ENCODE data around the gene MED31.
"Not testable (repeated sequence)": the region's sequence is repeated elsewhere in the genome, so short reads cannot be mapped to it uniquely, and the experiment has no call there.

The MED31 gene

DNA sequence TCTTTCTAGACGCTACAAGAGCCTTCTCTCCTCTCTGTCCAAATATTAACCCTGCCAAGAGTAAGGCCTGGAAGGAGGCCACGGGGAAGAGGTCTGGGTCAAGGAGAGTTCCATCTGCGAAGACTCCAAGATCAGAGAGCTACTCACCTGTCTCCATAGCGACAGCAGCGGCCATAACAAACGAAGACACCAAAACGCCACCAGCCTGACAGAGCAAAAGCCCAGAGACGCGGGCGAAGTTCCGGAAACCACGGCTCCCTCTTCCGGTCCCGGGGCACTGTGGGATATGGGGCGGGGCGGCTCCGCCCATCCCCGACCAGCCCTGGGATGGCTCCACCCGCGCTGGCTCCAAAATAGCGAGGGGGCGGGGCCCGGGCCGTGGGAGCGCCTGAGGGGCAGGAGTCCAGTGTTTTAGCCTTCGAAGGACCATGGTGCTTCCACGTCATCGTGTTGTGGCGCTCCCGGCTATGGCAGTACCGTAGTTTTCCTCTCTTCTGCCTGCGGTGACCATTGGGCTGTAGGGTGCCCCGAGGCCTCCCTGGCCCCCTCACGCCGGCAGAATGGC lies at the start of gene MED31, which contains the start of gene C17orf100:
Gene MED31 (minus strand): TSS at position 252 of the 565 bp plus-strand sequence. CDS start 77 bp downstream, at position 175.
Gene C17orf100 (plus strand): TSS at position 409 of the 565 bp plus-strand sequence. CDS start 152 bp downstream, at position 561.
- DNase-seq: peak; percentile 92

DNA sequence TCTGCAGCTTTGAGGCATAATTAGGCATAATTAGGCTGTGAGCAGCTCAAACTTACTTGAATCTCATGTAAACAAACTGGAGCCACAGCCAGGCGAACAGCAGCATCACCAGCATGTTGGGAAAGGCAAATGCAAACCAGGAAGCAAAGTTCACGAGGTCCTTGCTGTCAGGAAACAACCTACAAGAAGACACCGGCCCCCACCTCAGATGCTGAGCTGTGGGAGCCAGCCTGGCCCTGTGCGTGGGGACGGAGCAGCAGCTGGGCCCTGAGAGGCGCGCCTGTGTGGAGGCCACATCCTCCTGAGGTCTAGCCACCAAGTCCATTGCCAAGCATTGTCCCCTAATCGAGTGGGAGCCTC lies 49.5 kb upstream of the MED31 start:
- DNase-seq: no peak

DNA sequence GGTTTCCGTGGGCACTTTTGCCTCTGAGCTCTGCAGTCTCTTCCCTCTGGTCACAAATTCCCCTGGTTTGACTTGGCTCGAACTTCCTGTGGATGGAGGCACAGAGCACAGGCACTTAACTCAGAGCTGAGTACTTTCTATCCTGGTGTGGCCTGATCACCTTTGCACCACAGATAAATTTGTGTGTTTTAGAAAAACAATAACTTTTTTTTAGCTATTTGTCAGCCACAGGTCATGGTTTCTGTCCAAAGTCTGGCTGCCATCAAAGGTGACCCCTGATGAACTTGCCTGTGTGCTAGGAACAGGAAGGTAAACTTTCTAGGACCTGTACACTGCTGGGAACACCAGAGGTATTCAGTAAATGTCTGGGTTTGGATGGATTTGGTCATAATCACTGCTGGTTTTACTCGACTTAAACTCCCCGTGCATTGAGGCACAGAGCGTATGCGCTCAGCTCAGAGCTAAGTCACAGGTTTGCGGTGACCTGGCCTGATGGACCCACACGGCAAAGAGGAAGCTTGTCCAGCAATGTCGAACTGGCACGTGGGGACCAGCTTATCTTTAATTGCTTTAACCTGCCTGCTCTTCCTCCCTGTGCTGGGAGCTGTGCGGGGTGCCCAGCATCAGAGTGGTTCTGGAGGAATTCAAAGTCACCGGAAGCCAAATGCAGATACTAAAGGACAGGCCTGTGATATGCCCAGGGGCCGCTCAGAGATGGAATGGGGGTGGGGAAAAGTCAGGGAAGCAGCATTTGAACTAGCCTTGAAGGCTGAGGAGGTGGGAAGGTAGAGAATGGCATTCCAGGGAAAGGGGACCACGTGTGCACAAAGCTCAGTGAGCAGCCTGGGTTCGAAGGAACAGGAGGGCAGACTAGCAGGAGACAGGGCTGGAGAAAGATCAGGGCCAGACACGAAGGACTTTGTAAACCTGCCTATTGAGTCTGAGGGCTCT lies 48.9 kb upstream of the MED31 start:
- DNase-seq: no peak

DNA sequence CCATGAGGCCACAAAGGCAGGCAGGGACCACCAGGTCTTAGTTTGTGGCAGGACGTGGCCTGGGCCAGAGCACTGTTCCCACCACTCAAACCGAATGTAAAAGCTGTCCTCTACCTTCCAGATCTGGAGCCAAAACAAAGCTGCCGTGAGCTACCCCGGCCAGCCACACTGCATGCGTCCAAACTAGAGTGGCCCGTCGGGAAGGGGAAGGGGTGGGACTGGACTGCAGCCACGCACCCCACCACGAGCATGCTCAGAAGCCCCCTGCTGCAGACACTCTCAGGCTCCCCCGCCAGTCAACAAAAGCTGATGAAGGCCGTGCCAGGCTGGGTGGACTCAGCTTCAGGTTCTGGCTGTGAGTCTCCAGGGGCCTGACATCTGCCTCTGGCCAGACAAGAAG lies 46.6 kb upstream of the MED31 start:
- no peak for DNase-seq

DNA sequence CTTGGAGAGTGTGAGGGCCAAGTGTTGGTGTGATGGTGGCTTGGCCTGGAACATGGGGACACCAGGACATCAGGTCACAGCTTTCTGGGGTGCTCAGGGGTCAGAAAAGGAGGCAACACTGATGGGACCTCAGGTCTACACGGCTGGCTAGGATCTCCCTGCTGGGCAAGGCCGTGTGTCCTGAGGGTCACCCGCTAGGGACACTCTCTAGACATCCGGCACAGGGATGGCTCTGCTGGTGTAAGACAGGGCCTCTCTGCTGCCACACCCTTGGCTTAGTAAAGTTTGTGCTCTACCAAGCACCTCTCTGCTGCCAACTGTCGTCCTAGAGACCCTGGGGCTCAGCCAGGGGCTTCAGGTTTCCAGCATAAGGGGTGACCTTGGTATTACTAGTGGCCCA lies 45.5 kb upstream of the MED31 start:
- peak; percentile 2 for DNase-seq

DNA sequence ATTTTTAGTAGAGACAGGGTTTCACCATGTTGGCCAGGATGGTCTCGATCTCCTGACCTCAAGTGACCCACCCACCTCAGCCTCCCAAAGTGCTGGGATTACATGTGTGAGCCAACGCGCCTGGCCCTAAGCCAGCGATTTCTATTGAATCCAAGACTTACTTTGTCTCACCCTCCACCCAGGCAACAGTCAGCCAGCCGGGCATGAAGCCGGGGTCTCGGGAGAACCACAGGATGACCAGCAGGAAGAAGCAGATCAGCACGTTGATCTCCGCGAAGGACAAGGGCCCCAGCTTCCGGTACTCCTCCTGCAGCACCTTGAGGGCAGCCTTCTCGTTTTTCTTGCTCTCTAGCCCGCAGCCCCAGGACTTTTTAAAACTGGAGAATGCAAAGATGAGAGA lies 44.2 kb upstream of the MED31 start:
- peak; percentile 3 for DNase-seq

DNA sequence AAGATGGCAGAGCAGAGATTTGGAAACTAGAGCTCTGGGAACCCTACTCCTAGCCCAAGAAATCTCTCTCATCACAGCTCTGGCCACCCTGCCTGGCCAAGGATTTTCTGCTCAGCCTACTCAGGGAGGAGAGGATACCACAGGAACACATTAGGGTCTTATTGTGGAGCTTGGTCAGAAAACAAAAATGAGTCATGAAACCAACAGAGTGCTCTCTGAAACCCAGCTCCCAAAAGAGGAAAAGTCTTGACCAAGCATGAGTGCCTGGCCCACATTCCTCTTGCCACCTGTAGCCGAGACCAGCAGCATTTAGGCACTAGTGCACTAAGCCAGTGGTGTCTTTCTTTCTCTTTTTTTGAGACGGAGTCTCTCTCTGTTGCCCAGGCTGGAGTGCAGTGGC lies 43.6 kb upstream of the MED31 start:
- no peak for DNase-seq

DNA sequence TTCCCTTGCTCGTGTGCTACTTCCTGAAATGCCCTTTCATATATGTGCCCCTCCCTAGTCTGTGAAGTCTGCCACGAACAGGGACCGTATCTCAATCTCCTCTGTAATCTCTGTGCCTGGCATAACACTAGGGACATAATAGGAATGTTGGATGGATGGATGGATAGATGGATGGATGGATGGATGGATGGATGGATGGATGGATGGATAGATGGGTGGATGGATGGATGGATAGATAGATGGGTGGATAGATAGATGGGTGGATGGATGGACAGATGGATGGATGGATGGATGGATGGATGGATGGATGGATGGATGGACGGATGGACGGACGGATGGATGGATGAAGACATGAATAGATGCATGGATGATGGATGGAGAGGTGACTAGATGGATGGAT lies 40.6 kb upstream of the MED31 start:
- DNase-seq: not testable (repeated sequence)

DNA sequence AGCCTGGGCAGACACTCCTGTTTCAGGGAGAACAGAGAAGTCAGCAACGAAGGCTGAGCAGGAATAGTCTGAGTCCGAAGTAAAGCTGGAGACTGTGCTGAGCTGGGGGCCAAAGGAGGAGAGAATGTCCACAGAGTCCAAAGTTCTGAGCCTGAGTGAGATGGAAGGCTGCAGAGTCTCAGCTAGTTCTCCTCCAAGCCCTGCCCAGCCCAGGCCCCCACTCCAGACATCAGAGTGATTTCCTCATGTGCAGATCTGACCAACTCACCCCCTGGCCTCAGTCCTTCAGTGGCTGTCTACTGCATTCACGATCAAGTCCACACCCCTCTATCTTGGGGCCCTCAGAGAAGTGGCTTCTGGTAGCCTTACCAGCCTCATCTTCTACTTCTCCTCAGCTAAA lies 40.1 kb upstream of the MED31 start:
- no peak for DNase-seq

DNA sequence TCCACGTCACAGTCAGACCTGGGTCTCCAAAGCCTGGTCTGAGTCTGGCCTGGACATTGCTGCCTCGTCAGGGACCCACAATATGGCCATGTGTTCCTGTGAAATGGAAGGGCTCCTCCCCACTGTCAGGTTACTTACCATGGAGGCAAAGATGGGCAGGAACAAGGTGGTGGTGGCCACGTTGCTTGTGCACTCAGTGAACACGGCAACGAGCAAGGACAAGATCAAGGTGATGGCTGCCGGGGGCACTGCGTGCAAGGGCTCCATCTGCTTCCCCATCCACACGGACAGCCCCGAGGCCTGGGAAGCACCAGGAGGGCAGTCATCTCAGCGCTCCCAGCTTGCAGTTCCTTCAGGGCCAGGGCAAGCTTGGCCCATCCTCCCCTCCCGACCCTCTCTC lies 39.2 kb upstream of the MED31 start:
- no peak for DNase-seq

DNA sequence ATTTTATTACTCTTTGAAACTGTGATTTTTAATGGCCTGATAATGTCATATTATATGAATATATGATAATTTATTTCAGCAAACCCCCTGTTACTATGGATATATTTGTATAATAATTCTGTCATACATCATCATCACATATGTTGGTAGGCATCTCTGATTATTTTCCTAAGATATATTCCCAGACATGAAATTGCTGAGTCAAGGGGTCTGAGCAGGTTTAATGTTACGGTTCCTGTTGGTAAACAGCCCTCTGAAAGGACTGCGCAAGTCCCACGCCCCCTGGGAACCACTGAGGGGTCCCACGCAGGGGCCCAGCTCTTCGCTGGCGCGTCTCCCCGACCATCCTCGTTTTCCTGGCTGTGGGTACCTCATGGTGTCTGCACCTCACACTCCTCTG lies 37.5 kb upstream of the MED31 start:
- no peak for DNase-seq

DNA sequence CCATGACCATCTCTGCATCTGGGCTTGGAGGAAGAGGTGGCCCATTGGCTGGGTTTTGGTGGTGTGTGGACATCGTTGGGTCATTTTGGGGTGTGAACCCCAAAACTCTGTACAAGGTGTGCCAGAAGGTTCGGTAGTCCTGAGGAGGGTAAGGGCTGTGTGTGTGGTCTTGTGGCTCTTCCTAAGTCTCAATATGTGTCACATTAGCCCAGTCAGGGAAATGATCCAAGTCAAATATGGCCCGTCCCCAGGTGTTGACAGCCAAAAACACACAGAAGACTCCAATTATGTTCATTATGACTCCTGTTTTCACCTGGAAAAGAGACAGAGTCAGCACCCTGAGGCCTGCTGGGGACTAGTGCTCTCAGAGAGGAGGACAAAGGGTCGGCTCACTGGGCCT lies 34.6 kb upstream of the MED31 start:
- DNase-seq: no peak

DNA sequence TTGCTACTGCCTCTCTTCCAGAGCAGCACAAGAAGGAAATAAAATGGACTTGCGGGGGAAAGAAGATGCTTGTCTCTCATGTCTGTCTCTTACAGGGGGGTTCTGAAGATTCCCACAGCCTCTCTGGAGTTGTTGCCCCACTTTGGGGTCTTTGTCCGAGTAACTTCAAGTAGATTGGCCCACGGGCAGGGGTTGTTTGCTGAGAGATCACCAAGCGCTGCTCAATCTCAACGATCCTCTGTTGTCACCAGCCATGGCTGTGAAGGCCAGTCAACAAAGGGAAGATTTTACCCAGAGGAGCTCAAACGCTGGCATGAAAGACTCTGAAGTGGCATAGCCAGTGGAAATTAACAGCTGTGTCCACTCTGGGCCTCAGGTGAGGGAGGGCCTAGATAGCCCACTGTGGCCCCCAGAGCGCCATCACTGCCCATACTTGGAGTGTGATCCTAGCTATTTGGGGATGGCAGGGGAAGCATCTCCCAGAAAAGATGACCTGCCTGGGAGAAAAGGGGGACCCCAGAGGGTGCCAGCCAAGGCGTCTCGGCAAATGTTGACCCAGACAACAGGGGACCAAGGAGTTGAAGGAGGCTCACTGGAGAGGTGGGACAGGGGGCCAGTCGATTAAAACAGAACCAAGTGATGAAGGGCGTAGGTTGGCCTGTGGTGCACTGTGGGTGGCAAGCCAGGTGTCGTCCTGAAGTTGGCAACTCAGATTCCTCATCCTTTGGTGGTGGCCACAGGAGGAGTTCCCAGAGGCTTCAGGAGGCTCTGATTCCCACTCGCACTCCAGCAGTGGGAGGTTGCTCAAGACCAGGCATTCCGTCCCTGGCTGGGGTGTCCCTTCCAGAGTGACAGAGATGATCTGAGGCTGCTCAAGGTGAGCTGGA lies 33.7 kb upstream of the MED31 start:
- DNase-seq: no peak

DNA sequence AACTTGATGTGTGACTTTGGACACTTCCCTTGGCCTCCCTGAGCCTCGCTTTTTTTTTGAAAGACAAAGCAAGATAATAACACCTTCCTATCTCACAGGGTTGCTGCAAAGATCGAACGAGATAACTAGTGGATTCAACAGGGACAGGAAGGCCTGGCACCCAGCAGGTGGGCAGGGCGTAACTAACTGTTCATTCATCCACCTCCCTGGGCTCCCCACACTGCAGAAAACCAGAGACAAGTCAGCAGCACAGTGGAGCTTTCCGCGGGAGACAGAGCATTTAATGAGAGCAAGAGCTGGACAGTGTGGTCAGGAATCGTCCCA lies 33.0 kb upstream of the MED31 start:
- no peak for DNase-seq

DNA sequence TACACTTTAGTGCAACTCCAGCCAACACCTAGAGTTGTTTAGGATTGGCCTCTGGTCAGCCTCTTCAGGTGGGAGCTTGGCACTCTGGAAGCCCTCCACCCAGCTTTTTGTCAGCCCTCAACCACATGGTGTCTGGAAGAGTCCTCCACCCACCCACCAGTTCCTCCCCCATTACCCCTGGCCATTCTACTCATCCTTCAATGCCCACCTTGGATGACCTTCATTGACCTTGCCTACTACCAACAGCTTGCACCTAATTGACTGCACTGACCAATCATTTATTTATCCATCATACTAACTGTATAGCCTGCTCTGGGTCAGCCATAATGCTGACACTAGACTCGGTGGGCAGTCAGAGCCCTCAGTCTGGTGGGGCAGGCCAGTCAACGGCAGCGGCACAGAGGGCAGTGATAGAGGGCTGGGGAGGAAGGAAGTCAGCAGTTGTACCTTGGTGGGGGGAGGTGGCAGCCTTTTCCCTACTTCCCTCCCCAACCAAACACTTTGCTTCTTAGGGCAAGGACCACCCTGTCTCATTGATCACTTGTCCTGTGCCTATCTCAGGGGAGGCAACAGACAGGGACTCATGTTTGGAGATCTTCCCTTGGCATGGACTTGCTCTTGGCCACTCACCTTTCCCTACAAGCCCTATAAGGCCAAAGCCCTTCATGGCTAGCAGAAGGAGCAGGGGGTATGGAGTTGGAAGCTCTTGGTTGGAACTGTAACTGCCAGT lies 32.5 kb upstream of the MED31 start:
- no peak for DNase-seq

DNA sequence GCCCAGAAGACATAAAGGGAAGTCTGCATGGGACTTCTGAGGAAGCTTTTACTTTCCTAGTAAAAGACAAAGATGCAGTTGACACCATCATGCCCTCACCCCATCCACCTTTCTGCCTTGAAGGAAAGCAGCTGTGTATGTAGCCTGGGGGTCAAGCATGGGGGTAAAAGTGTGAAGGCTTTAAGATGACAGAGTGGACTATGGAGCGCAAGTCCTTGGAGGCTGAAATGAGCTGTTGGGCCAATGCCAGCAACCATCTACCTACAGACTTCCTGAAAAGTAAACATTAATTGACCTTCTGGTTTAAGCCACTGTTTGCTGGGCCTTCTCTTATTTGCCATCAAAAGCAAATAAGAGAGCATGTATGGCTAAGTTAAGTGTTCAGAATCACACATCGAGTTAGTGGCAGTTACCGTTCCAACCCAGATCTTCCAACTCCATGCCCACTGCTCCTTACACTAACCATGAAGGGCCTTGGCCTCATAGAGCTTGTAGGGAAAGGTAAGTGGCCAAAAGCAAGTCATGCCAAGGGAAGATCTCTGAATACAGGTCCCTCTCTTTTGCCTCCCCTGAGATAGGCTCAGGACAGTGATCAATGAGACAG lies 31.8 kb upstream of the MED31 start:
- DNase-seq: no peak

DNA sequence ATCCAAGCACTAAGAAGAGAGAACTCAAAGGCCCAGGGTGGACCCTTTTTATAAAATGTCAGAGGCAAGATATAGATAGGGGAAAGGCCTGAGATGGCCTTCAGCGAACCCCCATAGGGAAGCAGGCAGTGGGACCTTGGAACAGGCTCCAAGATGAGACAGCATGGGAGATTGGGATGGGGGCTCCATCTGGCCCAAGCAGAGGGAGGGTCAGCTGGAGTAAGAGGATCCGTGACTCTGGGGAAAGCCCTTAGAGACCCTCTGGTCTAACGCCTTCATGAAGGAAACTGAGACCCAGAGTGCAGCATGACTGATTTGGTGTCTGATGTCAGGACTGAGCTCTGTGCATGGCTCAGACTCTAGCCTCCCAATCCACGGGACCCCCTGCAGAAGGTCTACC lies 30.9 kb upstream of the MED31 start:
- DNase-seq: no peak

DNA sequence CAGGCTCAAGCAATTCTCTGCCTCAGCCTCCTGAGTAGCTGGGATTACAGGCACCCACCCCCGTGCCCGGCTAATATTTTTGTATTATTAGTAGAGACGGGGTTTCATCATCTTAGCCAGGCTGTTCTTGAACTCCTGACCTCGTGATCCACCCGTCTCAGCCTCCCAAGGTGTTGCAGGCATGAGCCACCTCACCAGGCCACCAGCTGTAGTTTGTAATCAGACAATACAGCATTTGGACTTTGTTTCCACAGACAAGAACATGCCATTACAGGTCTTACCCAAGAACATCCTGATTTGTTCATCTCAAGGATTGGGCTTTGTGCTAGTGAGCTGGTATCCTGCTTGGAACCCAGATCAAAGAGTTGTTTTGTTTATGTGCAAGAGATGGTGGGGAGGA lies 30.3 kb upstream of the MED31 start:
- no peak for DNase-seq

DNA sequence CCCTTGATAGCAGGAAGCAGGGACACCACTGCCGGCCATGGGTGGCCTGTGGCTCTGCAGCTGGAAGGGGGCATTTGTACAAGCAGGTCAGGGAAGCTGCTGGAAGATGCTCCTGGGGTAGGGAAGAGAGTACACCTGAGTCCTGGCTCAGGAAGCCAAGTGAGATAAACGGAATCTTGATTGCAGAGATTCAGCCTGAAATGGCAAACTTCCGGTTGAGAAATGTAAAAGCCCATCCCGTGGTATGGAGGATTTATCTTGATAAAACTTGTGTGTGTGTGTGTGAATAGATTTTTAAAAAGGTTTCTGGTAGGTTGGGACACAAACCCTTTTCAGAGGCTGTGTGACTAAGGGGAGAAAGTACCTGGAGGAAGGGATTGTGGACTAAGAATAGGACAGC lies 29.8 kb upstream of the MED31 start:
- DNase-seq: no peak

DNA sequence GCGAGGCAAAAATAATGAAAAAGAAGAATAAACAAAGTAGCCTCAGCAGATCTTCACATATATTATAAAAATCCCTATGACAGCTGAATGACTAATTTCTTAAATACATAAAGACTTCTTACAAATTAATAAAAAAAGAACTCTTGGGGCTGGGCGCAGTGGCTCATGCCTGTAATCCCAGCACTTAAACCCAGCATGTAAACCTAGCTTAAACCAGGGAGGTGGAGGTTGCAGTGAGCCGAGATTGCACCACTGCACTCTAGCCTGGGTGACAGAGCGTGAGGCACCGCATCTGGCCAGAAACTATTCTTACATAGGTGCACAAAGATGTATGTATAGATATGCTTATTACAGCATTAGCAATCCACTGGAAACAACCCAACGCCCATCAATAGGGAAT lies 27.8 kb upstream of the MED31 start:
- DNase-seq: no peak

DNA sequence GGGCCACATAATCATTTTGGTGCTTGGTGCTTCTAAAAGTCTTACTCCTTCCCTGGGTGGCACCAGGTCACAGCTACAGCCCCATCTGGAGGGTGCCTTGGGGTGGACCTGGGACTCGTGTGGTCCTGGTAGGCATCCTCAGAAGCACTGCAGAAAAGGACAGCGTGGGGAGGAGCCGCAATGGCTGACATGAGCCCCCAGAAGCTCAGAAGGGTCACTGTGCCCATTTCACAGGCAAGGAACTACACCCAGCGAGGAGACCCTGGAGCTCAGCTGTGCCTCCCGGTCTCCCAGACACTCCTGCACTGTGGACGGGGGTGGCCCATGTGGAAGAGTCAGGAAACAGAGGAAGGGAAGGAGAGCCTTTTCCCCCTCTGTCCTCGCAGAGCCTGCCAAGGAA lies 26.5 kb upstream of the MED31 start:
- no peak for DNase-seq

DNA sequence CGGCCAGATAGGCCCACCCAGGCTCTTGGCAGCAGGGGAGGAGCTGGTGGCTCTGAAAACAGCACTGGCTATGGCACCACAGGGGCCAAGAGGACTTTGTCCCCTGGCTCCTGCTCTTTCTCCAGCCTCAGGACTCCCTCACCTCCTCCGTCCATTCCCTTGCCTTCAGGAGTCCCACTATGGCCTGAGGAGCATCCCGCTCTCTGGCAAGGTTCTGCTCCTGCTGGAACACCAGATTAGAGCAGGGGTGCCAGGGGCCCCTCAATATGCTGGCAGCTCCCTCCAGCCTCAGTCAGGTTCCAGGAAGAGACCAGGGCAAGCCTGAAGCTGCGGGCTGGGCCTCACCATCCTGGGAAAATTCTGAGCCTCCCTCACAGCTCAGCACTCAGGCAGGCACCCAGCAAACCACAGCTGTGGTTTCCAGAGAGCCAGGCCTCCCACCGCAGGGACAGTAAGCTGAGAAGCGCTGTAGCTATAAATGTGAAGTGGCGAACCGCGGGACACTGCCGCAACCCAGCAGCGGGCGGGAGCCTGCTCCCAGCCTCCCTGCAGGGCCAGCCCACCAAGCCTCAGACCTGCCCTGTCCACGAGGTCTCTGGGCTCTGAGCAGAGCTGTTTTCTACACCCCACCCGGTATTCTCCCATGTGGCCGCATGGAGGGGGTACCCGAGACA lies 25.9 kb upstream of the MED31 start:
- DNase-seq: no peak

Measured in activated CD8-positive, alpha-beta memory T cell treated with anti-CD3 and anti-CD28 coated beads, Interleukin-2, amount 50 U/mL, for 4 hours (primary cell).